Activated CD8-positive, alpha-beta T cell treated with anti-CD3 and anti-CD28 coated beads, Interleukin-2, amount 10 ng/mL, durations not matched to agents 7 days and 5 days (primary cell): ENCODE results near the gene SLC25A26. TPM values are rescaled to one million over a fixed set of nuclear protein-coding genes. Genes with fewer than 3 reads are reported as not detected.

ENCODE experiments used
- ATAC-seq: fragments of 150-1000 bp; cut with Tn5 transposase; one replicate; pipeline ENCODE4 v1.10.0; 2021; ENCODE audit warnings: moderate library complexity
- CTCF ChIA-PET: fragments of 350-600 bp; sonication (Branson Sonifier 250); formaldehyde crosslinking; loops from one replicate; lab custom pipeline; 2021; ENCODE audit warnings: antibody characterized with exemption; lab: Charles Lee
- POLR2A ChIA-PET: fragments of 350-600 bp; sonication (Branson Sonifier 250); formaldehyde crosslinking; loops from one replicate; lab custom pipeline; 2021; ENCODE audit warnings: antibody characterized with exemption; lab: Charles Lee
- DNase-seq: peaks from one replicate; pipeline ENCODE4 v3.0.0-alpha.2; 2020
- H3K27ac Mint-ChIP-seq: one replicate; pipeline ENCODE4 v1.8.0; 2021; ENCODE audit warnings: mild to moderate bottlenecking, mixed read lengths
- H3K27me3 Mint-ChIP-seq: one replicate; pipeline ENCODE4 v1.8.0; 2021; ENCODE audit warnings: low read depth, mixed read lengths
- H3K36me3 Mint-ChIP-seq: one replicate; pipeline ENCODE4 v1.8.0; 2021; ENCODE audit warnings: low read depth, mixed read lengths
- H3K4me1 Mint-ChIP-seq: one replicate; pipeline ENCODE4 v1.8.0; 2021; ENCODE audit warnings: low read depth, mixed read lengths
- H3K4me3 Mint-ChIP-seq: one replicate; pipeline ENCODE4 v1.8.0; 2021; ENCODE audit warnings: mild to moderate bottlenecking, mixed read lengths
- H3K9me3 Mint-ChIP-seq: one replicate; pipeline ENCODE4 v1.8.0; 2022; ENCODE audit warnings: mixed read lengths; ENCODE audit not compliant: insufficient read depth
- total RNA-seq, 2 experiments: library from RNA; stranded (reverse); gene quantifications; one replicate each; pipeline ENCODE4 v1.2.3, GENCODE V29; 2021

SLC25A26 gene
- total RNA-seq, 2 experiments from 2014 or later, result 14.2 to 14.3 TPM

GRCh38 chr3:66228707-66229106 is 7.9 kb downstream of the SLC25A26 start:
- Mint-ChIP-seq H3K4me1 (peaks cover 7% of the 10 kb centered on the region), H3K27me3 (no peaks in the 10 kb centered on the region), H3K36me3 (peaks cover 29% of the 10 kb centered on the region), H3K4me3 (no peak overlapping the region), H3K27ac (no peak overlapping the region), H3K9me3 (no peaks in the 10 kb centered on the region)
- no peak for DNase-seq
- ChIA-PET POLR2A (no interaction called here), CTCF (no interaction called here)
- ATAC-seq, result no peak

DNA sequence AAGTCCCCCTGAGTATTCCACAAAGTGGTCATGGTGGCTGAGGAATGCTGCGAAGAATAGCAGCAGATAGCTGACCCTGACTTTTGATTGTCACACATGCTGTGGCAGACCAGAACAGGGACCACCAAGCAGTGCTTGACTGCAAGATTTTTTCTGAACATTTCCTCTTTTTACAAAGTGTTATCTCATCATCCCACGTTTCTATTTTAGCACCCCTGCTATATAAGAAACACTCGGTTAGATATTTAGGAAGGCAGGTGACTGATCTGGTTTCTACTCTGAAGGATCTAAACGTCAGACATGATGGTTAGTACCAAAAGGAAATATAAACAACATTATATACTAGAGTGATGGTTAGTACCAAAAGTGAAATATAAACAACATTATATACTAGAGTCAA is 9.1 kb downstream of the SLC25A26 start:
- Mint-ChIP-seq H3K9me3 (peaks cover 2% of the 10 kb centered on the region), H3K27me3 (no peaks in the 10 kb centered on the region), H3K4me1 (peaks cover 2% of the 10 kb centered on the region), H3K36me3 (peaks cover 22% of the 10 kb centered on the region), H3K27ac (no peak overlapping the region), H3K4me3 (no peak overlapping the region)
- CTCF ChIA-PET, result no interaction called here
- POLR2A ChIA-PET, result no interaction called here
- ATAC-seq (no peak), DNase-seq (no peak)

DNA sequence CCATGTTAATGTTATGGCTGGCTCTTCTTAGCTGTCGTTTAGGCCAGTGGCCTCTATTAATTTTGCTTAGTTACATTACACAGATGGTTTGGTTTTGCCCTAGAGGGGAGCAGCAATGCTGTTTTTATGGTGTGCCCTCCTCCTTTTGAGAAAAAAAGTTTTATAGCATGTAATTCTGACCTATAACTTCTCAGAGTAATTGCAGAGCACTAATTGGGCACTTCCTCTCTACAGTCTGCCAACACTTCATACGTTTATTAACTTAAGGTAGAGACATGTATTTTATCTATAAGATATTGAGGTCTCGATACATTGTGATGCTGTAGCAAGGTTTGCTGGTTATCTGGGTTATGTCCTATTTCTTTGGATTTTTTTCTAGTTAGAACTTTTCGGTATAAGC is 12.2 kb downstream of the SLC25A26 start:
- Mint-ChIP-seq H3K27me3 (no peaks in the 10 kb centered on the region), H3K4me3 (no peak overlapping the region), H3K27ac (no peak overlapping the region), H3K9me3 (peaks cover 19% of the 10 kb centered on the region), H3K4me1 (peaks cover 4% of the 10 kb centered on the region), H3K36me3 (peaks cover 26% of the 10 kb centered on the region)
- no peak for DNase-seq
- POLR2A ChIA-PET, result no interaction called here
- CTCF ChIA-PET, result interaction anchor here (1.3 kb wide), 1 partner anchor 16 kb away, joined by 3 read pairs; no protein-coding TSS in a partner anchor
- no peak for ATAC-seq

DNA sequence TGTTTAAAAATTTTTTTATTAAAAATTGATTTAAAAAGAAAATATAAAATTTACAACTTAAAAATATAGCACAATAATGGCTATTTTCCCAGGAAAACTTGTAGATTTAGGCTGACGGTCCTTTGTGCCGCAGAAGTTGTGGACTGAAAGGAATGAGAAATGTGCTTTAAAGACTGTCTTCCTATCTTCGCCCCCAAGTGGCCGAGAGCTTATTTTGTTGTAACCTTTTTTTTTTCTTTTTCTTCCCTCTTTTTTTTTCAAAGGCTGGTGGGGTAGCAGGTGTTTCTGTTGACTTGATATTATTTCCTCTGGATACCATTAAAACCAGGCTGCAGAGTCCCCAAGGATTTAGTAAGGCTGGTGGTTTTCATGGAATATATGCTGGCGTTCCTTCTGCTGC is 15.5 kb downstream of the SLC25A26 start:
- ATAC-seq, result no peak
- Mint-ChIP-seq H3K27me3 (no peaks in the 10 kb centered on the region), H3K9me3 (peaks cover 34% of the 10 kb centered on the region), H3K4me1 (peaks cover 14% of the 10 kb centered on the region), H3K36me3 (peaks cover 40% of the 10 kb centered on the region), H3K27ac (no peak overlapping the region), H3K4me3 (no peak overlapping the region)
- ChIA-PET CTCF (interaction anchor here (1.3 to 1.9 kb wide), 3 partner anchors 11 to 142 kb away, joined by 3 to 5 read pairs (median 4); no protein-coding TSS in a partner anchor), POLR2A (no interaction called here)
- no peak for DNase-seq

DNA sequence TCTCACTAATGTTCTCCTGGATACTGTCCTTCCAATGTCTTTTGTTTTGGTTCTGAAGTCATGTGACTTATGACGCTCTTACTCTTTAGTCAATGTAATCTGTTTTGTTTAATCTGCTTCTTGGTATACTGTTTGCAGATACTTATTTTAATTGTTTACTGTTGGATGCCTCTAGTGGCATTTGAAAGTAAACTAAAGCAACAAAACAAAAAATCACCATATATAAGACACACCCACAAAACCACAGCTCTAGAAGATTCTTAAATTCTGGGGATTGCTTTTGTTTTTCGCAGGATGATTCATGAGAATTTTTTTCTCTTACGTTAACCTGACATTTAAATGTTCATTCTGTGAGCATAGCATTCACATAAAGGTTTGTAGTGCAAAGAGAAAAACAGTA is 16.8 kb downstream of the SLC25A26 start:
- peaks cover 34% of the 10 kb centered on the region for H3K9me3 Mint-ChIP-seq
- H3K27ac Mint-ChIP-seq, result no peak overlapping the region
- no peak overlapping the region for H3K4me3 Mint-ChIP-seq
- H3K27me3 Mint-ChIP-seq, result no peaks in the 10 kb centered on the region
- DNase-seq (no peak), ATAC-seq (no peak)
- peaks cover 40% of the 10 kb centered on the region for H3K36me3 Mint-ChIP-seq
- ChIA-PET POLR2A (no interaction called here), CTCF (interaction anchor here (1.9 kb wide), 1 partner anchor 17 kb away, joined by 5 read pairs; no protein-coding TSS in a partner anchor)
- peaks cover 25% of the 10 kb centered on the region for H3K4me1 Mint-ChIP-seq

GRCh38 chr3:66239513-66240123 is 18.8 kb downstream of the SLC25A26 start:
- CTCF ChIA-PET, result interaction anchor here (0.9 to 1.3 kb wide), 4 partner anchors 9 to 37 kb away, joined by 3 to 5 read pairs (median 3); no protein-coding TSS in a partner anchor
- H3K27me3 Mint-ChIP-seq, result no peaks in the 10 kb centered on the region
- H3K36me3 Mint-ChIP-seq, result peaks cover 52% of the 10 kb centered on the region
- no peak overlapping the region for H3K27ac Mint-ChIP-seq
- POLR2A ChIA-PET, result interaction anchor here (0.7 to 1.2 kb wide), 2 partner anchors 18 to 254 kb away, joined by 3 to 4 read pairs; no protein-coding TSS in a partner anchor
- ATAC-seq, result no peak
- peaks cover 34% of the 10 kb centered on the region for H3K9me3 Mint-ChIP-seq
- no peak overlapping the region for H3K4me3 Mint-ChIP-seq
- peaks cover 25% of the 10 kb centered on the region for H3K4me1 Mint-ChIP-seq
- no peak for DNase-seq

DNA sequence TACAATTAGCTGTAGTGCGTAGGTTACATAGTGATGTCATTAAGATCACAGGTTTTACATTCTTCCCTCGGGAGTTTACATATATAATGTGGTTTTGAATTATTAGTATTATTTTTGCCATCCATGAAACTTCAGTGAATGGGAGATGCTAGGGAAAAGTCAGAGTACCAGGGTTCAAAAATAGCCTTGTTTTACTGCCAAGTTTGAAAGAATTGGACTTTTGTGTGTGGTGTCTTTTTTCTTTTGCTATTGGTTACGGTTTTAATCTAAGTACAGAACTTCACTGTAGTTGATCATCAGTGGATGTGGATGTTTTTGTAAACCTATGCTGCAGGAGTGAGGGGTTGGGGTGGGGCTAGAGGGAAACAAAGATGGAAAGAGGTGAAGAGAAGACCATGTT is 20.7 kb downstream of the SLC25A26 start:
- Mint-ChIP-seq H3K36me3 (peaks cover 54% of the 10 kb centered on the region), H3K27me3 (no peaks in the 10 kb centered on the region), H3K9me3 (peaks cover 23% of the 10 kb centered on the region), H3K4me3 (no peak overlapping the region), H3K27ac (no peak overlapping the region), H3K4me1 (peaks cover 25% of the 10 kb centered on the region)
- DNase-seq, result no peak
- ATAC-seq, result no peak
- POLR2A ChIA-PET, result interaction anchor here (0.5 kb wide), 1 partner anchor 18 kb away, joined by 3 read pairs; no protein-coding TSS in a partner anchor
- CTCF ChIA-PET, result interaction anchor here (1.8 kb wide), 1 partner anchor 12 kb away, joined by 10 read pairs; no protein-coding TSS in a partner anchor

- peaks cover 22% of the 10 kb centered on the region for H3K4me1 Mint-ChIP-seq
- H3K4me3 Mint-ChIP-seq, result no peak overlapping the region
- H3K27ac Mint-ChIP-seq, result no peak overlapping the region
- CTCF ChIA-PET, result interaction anchor here (1.2 to 1.8 kb wide), 3 partner anchors 11 to 580 kb away, joined by 3 to 10 read pairs (median 7); no protein-coding TSS in a partner anchor
- peaks cover 16% of the 10 kb centered on the region for H3K9me3 Mint-ChIP-seq
- peaks cover 43% of the 10 kb centered on the region for H3K36me3 Mint-ChIP-seq
- ATAC-seq (no peak), DNase-seq (no peak)
- POLR2A ChIA-PET, result no interaction called here
- H3K27me3 Mint-ChIP-seq, result no peaks in the 10 kb centered on the region
These were observed 22.1 kb downstream of the SLC25A26 start for GRCh38 chr3:66242788-66243464.

DNA sequence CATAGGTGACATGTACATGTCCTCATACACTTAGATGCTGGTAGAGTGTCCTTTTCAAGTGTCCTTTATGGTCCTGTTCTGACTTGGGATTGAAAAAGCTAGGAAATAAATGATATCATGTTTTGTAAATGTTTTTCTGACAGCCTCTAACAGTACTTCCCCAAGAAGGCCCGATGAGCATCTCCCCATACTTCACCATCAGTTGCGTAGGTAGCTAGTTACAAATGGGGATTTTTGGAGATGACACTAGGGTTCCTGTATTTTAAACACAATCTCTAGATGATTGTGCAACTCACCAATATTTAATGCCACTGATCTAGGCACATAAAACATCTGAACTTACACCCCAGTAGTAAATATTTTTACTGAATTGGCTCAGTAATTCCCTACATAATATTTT is 27.8 kb downstream of the SLC25A26 start:
- H3K4me3 Mint-ChIP-seq, result no peak overlapping the region
- peaks cover 14% of the 10 kb centered on the region for H3K36me3 Mint-ChIP-seq
- H3K27ac Mint-ChIP-seq, result no peak overlapping the region
- no peaks in the 10 kb centered on the region for H3K9me3 Mint-ChIP-seq
- no peaks in the 10 kb centered on the region for H3K4me1 Mint-ChIP-seq
- CTCF ChIA-PET, result interaction anchor here (1.3 to 1.7 kb wide), 3 partner anchors 9 to 574 kb away, joined by 3 to 7 read pairs (median 3); no protein-coding TSS in a partner anchor
- ATAC-seq (no peak), DNase-seq (no peak)
- H3K27me3 Mint-ChIP-seq, result no peaks in the 10 kb centered on the region
- POLR2A ChIA-PET, result no interaction called here

- DNase-seq, result no peak
- Mint-ChIP-seq H3K27me3 (no peaks in the 10 kb centered on the region), H3K36me3 (peaks cover 3% of the 10 kb centered on the region), H3K4me3 (no peak overlapping the region), H3K27ac (no peak overlapping the region), H3K9me3 (no peaks in the 10 kb centered on the region), H3K4me1 (no peaks in the 10 kb centered on the region)
- ATAC-seq, result no peak
- CTCF ChIA-PET, result interaction anchor here (0.6 to 4.1 kb wide), 36 partner anchors 10 to 735 kb away, joined by 3 to 41 read pairs (median 4); partner anchors contain the start of gene SLC25A26
- POLR2A ChIA-PET, result no interaction called here
These were observed 33.2 kb downstream of the SLC25A26 start for GRCh38 chr3:66253790-66254620.

DNA sequence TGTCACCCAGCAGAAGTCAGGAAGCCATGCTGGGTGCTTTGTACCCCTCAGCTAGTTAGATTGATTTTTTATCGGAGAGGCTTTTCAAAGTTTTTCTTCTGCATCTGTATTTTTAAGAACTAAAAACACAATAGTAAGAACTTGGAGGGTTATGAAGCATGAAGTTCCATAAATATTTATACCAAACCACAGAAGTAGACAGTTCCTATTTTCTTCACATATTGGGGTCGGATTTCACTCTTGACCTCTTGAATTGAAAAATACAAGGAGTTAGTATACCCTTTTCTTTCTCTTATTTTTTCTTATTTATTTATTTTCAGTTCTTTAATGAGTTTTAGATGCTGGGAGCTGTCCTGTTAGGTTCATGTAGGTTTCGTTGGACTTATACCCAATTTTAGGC is 35.1 kb downstream of the SLC25A26 start:
- ATAC-seq (no peak), DNase-seq (no peak)
- Mint-ChIP-seq H3K9me3 (no peaks in the 10 kb centered on the region), H3K27ac (no peak overlapping the region), H3K4me3 (no peak overlapping the region), H3K4me1 (no peaks in the 10 kb centered on the region), H3K36me3 (no peaks in the 10 kb centered on the region), H3K27me3 (no peaks in the 10 kb centered on the region)
- POLR2A ChIA-PET, result no interaction called here
- CTCF ChIA-PET, result interaction anchor here (1.0 to 3.2 kb wide), 5 partner anchors 11 to 676 kb away, joined by 3 to 37 read pairs (median 10); no protein-coding TSS in a partner anchor
